K562 (cell line): ENCODE measurements around the gene TULP1. TPM values are rescaled to one million over a fixed set of nuclear protein-coding genes. Genes with fewer than 3 reads are reported as not detected.

ENCODE experiments used
- CXXC5 ChIP-seq: fragments of 250-450 bp; sonication (Bioruptor Pico); IDR thresholded peaks from 2 replicates; pipeline ENCODE4 v1.8.0; 2022; ENCODE audit warnings: inconsistent platforms, mild to moderate bottlenecking, moderate library complexity
- ELF2 ChIP-seq: fragments of 250-450 bp; sonication (Bioruptor Pico); IDR thresholded peaks from 2 replicates; pipeline ENCODE4 v1.5.0; 2021; ENCODE audit warnings: mild to moderate bottlenecking
- HNRNPL ChIP-seq: fragments of 200-400 bp; formaldehyde crosslinking; IDR thresholded peaks from 2 replicates; pipeline ENCODE4 v1.6.1; 2017; ENCODE audit warnings: low read depth, mild to moderate bottlenecking, low read length
- PHF21A ChIP-seq: fragments of 450-650 bp; IDR thresholded peaks from 2 replicates; pipeline ENCODE4 v1.6.1; 2017; ENCODE audit warnings: low read depth, borderline replicate concordance
- TCF7 ChIP-seq: sonication (generic); IDR thresholded peaks from 2 replicates; pipeline ENCODE4 v1.6.1; 2016; ENCODE audit warnings: antibody characterized with exemption, borderline replicate concordance
- TCFL5 ChIP-seq: fragments of 250-450 bp; sonication (Bioruptor Pico); conservative IDR thresholded peaks from 2 replicates; pipeline ENCODE4 v1.6.1; 2021; ENCODE audit warnings: mild to moderate bottlenecking, moderate library complexity, matching md5 sums
- TEAD4 ChIP-seq, 2 experiments: sonication (generic) in 1 of 2; formaldehyde crosslinking in 1 of 2; IDR thresholded peaks; 2 replicates each; pipeline versions ENCODE4 v1.6.1 to v1.8.0; 2012 to 2022; ENCODE audit warnings: borderline replicate concordance in 1 of 2, inconsistent platforms in 1 of 2, low read length in 1 of 2, mild to moderate bottlenecking in 1 of 2, missing genetic modification reagents in 1 of 2
- TOE1 ChIP-seq, 2 experiments: fragments of 450-650 bp in 1 of 2; sonication (generic) in 1 of 2; formaldehyde crosslinking in 1 of 2; IDR thresholded peaks; 2 replicates each; pipeline versions ENCODE4 v1.7.1 to v1.8.0; 2016 to 2022; ENCODE audit warnings: borderline replicate concordance in 2 of 2, mild to moderate bottlenecking in 2 of 2, antibody characterized with exemption in 1 of 2, inconsistent platforms in 1 of 2, low read depth in 1 of 2, missing genetic modification reagents in 1 of 2, moderate library complexity in 1 of 2
- ZBTB1 ChIP-seq: sonication (generic); formaldehyde crosslinking; IDR thresholded peaks from 2 replicates; pipeline ENCODE4 v1.8.1; 2023; ENCODE audit warnings: missing genetic modification reagents, low read depth, mild to moderate bottlenecking, borderline replicate concordance
- ZNF143 ChIP-seq: sonication (generic); formaldehyde crosslinking; IDR thresholded peaks from 2 replicates; pipeline ENCODE4 v1.9.0; 2022; ENCODE audit warnings: mild to moderate bottlenecking, missing genetic modification reagents
- ZNF274 ChIP-seq: IDR thresholded peaks from 2 replicates; pipeline ENCODE4 v1.6.1; 2011; ENCODE audit warnings: low read depth, mild to moderate bottlenecking, low read length, moderate library complexity, borderline replicate concordance
- ZNF384 ChIP-seq: IDR thresholded peaks from 2 replicates; pipeline ENCODE4 v1.6.1; 2012; ENCODE audit warnings: low read depth, low read length, improper control_type of control experiment
- ZNF551 ChIP-seq: fragments of 250-450 bp; sonication (Bioruptor Pico); IDR thresholded peaks from 2 replicates; pipeline ENCODE4 v1.5.0; 2021; ENCODE audit warnings: mild to moderate bottlenecking, moderate library complexity
- polyA plus RNA-seq, 8 experiments: library from polyadenylated mRNA; depleted of rRNA in 4 of 8; stranded (reverse) in 5 of 8; unstranded in 3 of 8; fragments of >200 nt; fragmentation: Nextera tagmentation in 2 of 8; fragmentation: Illumina TruSeq in 1 of 8; extraction: Ambion mirVana in 2 of 8; extraction: Trizol in 1 of 8; gene quantifications; 2 replicates each; pipeline versions ENCODE4 v1.2.1 to v1.2.3, GENCODE V29; 2011 to 2014; ENCODE audit warnings: inconsistent platforms in 1 of 8, missing spikeins in 1 of 8
- total RNA-seq, 7 experiments: library from RNA; depleted of rRNA in 6 of 7; stranded (reverse); fragments of >200 nt in 6 of 7; fragmentation: Illumina TruSeq in 2 of 7; extraction: Trizol in 2 of 7; gene quantifications; 2 replicates each; pipeline versions ENCODE4 v1.2.1 to v1.2.3, GENCODE V29; 2011 to 2021; ENCODE audit warnings: low replicate concordance in 1 of 7
- TF ChIP-seq, protein P1 (sequence below): sonication (generic); formaldehyde crosslinking; IDR thresholded peaks from 2 replicates; pipeline ENCODE4 v1.8.1; 2023; ENCODE audit warnings: mild to moderate bottlenecking, missing genetic modification reagents
- TF ChIP-seq, protein P2 (sequence below): sonication (generic); formaldehyde crosslinking; IDR thresholded peaks from 2 replicates; pipeline ENCODE4 v1.8.0; 2022; ENCODE audit warnings: mild to moderate bottlenecking, missing genetic modification reagents
- TF ChIP-seq, protein P3 (sequence below), 3 experiments: IDR thresholded peaks in 2 of 3; conservative IDR thresholded peaks in 1 of 3; 2 replicates each; pipeline ENCODE4 v1.5.1; 2011 to 2012; ENCODE audit warnings: low read length in 3 of 3, mild to moderate bottlenecking in 3 of 3, control low read depth in 2 of 3, improper control_type of control experiment in 1 of 3, inconsistent platforms in 1 of 3, low read depth in 1 of 3, mixed read lengths in 1 of 3, moderate library complexity in 1 of 3; ENCODE audit not compliant: insufficient read depth in 2 of 3

Gene TULP1
- total and polyA plus RNA-seq, 9 of the 15 experiments (the other 6 are each of a cell fraction or from before 2014, with no cell fraction given): 0.06 to 0.17 (median 0.09) TPM; not detected in 6

- TF ChIP-seq TOE1 (IDR thresholded peaks at IDR 0.05; ENCODE audit: borderline replicate concordance) (no peak), TOE1 (CRISPR knock-in tag; IDR thresholded peaks at IDR 0.05; ENCODE audit: borderline replicate concordance, low read depth) (peak; percentile 78; the same call in 1 of the 2 replicates), HNRNPL (peak; percentile 54; the same call in 1 of the 2 replicates), ZBTB1 (CRISPR knock-in tag) (peak; percentile 87; the same call in 1 of the 2 replicates), TCFL5 (CRISPR knock-in tag) (no peak), TCF7 (no peak), ZNF143 (CRISPR knock-in tag) (peak; percentile 53; the same call in 1 of the 2 replicates), ZNF551 (CRISPR knock-in tag) (no peak), TEAD4 (IDR thresholded peaks at IDR 0.05; ENCODE audit: low read length) (no peak), TEAD4 (CRISPR knock-in tag; IDR thresholded peaks at IDR 0.05; ENCODE audit: borderline replicate concordance) (peak; percentile 96), ELF2 (CRISPR knock-in tag) (peak; percentile 20; the same call in 1 of the 2 replicates), PHF21A (peak; percentile 60; the same call in 1 of the 2 replicates), CXXC5 (CRISPR knock-in tag) (peak; percentile 35; the same call in 1 of the 2 replicates), ZNF274 (no peak), ZNF384 (no peak)
- TF ChIP-seq, protein P1, sequence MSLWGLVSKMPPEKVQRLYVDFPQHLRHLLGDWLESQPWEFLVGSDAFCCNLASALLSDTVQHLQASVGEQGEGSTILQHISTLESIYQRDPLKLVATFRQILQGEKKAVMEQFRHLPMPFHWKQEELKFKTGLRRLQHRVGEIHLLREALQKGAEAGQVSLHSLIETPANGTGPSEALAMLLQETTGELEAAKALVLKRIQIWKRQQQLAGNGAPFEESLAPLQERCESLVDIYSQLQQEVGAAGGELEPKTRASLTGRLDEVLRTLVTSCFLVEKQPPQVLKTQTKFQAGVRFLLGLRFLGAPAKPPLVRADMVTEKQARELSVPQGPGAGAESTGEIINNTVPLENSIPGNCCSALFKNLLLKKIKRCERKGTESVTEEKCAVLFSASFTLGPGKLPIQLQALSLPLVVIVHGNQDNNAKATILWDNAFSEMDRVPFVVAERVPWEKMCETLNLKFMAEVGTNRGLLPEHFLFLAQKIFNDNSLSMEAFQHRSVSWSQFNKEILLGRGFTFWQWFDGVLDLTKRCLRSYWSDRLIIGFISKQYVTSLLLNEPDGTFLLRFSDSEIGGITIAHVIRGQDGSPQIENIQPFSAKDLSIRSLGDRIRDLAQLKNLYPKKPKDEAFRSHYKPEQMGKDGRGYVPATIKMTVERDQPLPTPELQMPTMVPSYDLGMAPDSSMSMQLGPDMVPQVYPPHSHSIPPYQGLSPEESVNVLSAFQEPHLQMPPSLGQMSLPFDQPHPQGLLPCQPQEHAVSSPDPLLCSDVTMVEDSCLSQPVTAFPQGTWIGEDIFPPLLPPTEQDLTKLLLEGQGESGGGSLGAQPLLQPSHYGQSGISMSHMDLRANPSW (CRISPR knock-in tag): no peak; the same call in 1 of the 2 replicates
- TF ChIP-seq, protein P2, sequence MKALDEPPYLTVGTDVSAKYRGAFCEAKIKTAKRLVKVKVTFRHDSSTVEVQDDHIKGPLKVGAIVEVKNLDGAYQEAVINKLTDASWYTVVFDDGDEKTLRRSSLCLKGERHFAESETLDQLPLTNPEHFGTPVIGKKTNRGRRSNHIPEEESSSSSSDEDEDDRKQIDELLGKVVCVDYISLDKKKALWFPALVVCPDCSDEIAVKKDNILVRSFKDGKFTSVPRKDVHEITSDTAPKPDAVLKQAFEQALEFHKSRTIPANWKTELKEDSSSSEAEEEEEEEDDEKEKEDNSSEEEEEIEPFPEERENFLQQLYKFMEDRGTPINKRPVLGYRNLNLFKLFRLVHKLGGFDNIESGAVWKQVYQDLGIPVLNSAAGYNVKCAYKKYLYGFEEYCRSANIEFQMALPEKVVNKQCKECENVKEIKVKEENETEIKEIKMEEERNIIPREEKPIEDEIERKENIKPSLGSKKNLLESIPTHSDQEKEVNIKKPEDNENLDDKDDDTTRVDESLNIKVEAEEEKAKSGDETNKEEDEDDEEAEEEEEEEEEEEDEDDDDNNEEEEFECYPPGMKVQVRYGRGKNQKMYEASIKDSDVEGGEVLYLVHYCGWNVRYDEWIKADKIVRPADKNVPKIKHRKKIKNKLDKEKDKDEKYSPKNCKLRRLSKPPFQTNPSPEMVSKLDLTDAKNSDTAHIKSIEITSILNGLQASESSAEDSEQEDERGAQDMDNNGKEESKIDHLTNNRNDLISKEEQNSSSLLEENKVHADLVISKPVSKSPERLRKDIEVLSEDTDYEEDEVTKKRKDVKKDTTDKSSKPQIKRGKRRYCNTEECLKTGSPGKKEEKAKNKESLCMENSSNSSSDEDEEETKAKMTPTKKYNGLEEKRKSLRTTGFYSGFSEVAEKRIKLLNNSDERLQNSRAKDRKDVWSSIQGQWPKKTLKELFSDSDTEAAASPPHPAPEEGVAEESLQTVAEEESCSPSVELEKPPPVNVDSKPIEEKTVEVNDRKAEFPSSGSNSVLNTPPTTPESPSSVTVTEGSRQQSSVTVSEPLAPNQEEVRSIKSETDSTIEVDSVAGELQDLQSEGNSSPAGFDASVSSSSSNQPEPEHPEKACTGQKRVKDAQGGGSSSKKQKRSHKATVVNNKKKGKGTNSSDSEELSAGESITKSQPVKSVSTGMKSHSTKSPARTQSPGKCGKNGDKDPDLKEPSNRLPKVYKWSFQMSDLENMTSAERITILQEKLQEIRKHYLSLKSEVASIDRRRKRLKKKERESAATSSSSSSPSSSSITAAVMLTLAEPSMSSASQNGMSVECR (CRISPR knock-in tag): peak; percentile 28; the same call in 1 of the 2 replicates
- TF ChIP-seq, protein P3, sequence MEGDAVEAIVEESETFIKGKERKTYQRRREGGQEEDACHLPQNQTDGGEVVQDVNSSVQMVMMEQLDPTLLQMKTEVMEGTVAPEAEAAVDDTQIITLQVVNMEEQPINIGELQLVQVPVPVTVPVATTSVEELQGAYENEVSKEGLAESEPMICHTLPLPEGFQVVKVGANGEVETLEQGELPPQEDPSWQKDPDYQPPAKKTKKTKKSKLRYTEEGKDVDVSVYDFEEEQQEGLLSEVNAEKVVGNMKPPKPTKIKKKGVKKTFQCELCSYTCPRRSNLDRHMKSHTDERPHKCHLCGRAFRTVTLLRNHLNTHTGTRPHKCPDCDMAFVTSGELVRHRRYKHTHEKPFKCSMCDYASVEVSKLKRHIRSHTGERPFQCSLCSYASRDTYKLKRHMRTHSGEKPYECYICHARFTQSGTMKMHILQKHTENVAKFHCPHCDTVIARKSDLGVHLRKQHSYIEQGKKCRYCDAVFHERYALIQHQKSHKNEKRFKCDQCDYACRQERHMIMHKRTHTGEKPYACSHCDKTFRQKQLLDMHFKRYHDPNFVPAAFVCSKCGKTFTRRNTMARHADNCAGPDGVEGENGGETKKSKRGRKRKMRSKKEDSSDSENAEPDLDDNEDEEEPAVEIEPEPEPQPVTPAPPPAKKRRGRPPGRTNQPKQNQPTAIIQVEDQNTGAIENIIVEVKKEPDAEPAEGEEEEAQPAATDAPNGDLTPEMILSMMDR (IDR thresholded peaks at IDR 0.05 in 2 of 3, conservative IDR thresholded peaks at IDR 0.05 in 1 of 3; ENCODE audit: insufficient read depth in 2 of 3, low read depth in 1 of 3, low read length in 3 of 3): peak in 1 of 3 experiments; percentile 7; a peak in 1 of 6 replicates
Observed at GRCh38 chr6:35497571-35498421, 14.9 kb downstream of the TULP1 start (continued).
